COR-L47 (cell line): Measurements from ENCODE around the gene ASPHD1.
"Not testable (repeated sequence)": the region's sequence is repeated elsewhere in the genome, so short reads cannot be mapped to it uniquely, and the experiment has no call there.

Experiments
- DNase-seq: peaks from one replicate; lab custom pipeline; 2025; lab: John Stamatoyannopoulos, UW

Gene ASPHD1

GRCh38 chr16:29907973-29908372 is 7.7 kb downstream of the ASPHD1 start:
- DNase-seq: no peak

- no peak for DNase-seq
Measured at GRCh38 chr16:29908719-29909220, 8.5 kb downstream of the ASPHD1 start.

- no peak for DNase-seq
Measured at GRCh38 chr16:29909391-29909790, 9.1 kb downstream of the ASPHD1 start.

GRCh38 chr16:29909851-29910250 is 9.6 kb downstream of the ASPHD1 start:
- DNase-seq: not testable (repeated sequence)

- DNase-seq: no peak
Measured at GRCh38 chr16:29910819-29911675, 10.8 kb downstream of the ASPHD1 start.

GRCh38 chr16:29911676-29912010 is 11.4 kb downstream of the ASPHD1 start:
- DNase-seq: no peak

- DNase-seq: no peak
Measured at GRCh38 chr16:29912087-29912486, 11.8 kb downstream of the ASPHD1 start.

- no peak for DNase-seq
Measured at GRCh38 chr16:29913514-29913913, 13.2 kb downstream of the ASPHD1 start.

- no peak for DNase-seq
Measured at GRCh38 chr16:29915590-29916247, 15.4 kb downstream of the ASPHD1 start.

GRCh38 chr16:29916979-29917378 is 16.7 kb downstream of the ASPHD1 start:
- DNase-seq: no peak

GRCh38 chr16:29920288-29921033 is 20.2 kb downstream of the ASPHD1 start:
- no peak for DNase-seq

GRCh38 chr16:29921034-29921385 is 20.7 kb downstream of the ASPHD1 start:
- no peak for DNase-seq

- DNase-seq: no peak
Measured at GRCh38 chr16:29922326-29922725, 22.0 kb downstream of the ASPHD1 start.

- no peak for DNase-seq
Measured at GRCh38 chr16:29922986-29923501, 22.8 kb downstream of the ASPHD1 start.

GRCh38 chr16:29925105-29925756 is 24.9 kb downstream of the ASPHD1 start:
- DNase-seq: no peak

- peak; percentile 74 for DNase-seq
Measured at GRCh38 chr16:29925781-29926710, 25.8 kb downstream of the ASPHD1 start, which contains the start of gene KCTD13. Gene KCTD13, minus strand, starts transcription at chr16:29926226. Its CDS starts 193 bp downstream, at chr16:29926033.

GRCh38 chr16:29926711-29927052 is 26.4 kb downstream of the ASPHD1 start:
- no peak for DNase-seq

GRCh38 chr16:29927070-29927905 is 27.0 kb downstream of the ASPHD1 start:
- DNase-seq: no peak

- not testable (repeated sequence) for DNase-seq
Measured at GRCh38 chr16:29931750-29932149, 31.5 kb downstream of the ASPHD1 start.

- DNase-seq: no peak
Measured at GRCh38 chr16:29940656-29941055, 40.4 kb downstream of the ASPHD1 start.
